Heart right ventricle (tissue), 16 donors: ENCODE results near the gene SLC39A9. TPM values are rescaled to one million over a fixed set of nuclear protein-coding genes. Genes with fewer than 3 reads are reported as not detected.

Source experiments
- ATAC-seq, 8 donors: fragments of 200-7000 bp; cut with Tn5 transposase; one replicate each; pipeline ENCODE4 v1.9.1; 2020; ENCODE audit warnings: mild to moderate bottlenecking in 8 of 8, moderate library complexity in 8 of 8, moderate number of reproducible peaks in 1 of 8
- DNase-seq, 2 donors: peaks; one replicate each; pipeline ENCODE4 v3.0.0-alpha.2; 2020
- H3K27ac ChIP-seq, 10 donors: fragments of 200-600 bp; sonication (generic) in 2 of 10; one replicate each; pipeline versions ENCODE4 v1.5.0 to v1.8.0; 2020 to 2022; ENCODE audit warnings: mild to moderate bottlenecking in 3 of 10
- H3K27me3 ChIP-seq, 7 donors: fragments of 200-600 bp; one replicate each; pipeline ENCODE4 v1.8.0; 2021 to 2022; ENCODE audit warnings: mild to moderate bottlenecking in 2 of 7
- H3K36me3 ChIP-seq, 9 donors: fragments of 200-600 bp; sonication (generic) in 1 of 9; one replicate each; pipeline versions ENCODE4 v1.5.0 to v1.8.0; 2020 to 2022; ENCODE audit warnings: mild to moderate bottlenecking in 2 of 9
- H3K4me1 ChIP-seq, 9 donors: fragments of 200-600 bp; sonication (generic) in 1 of 9; one replicate each; pipeline versions ENCODE4 v1.5.0 to v1.8.0; 2020 to 2022; ENCODE audit warnings: mild to moderate bottlenecking in 4 of 9
- H3K4me3 ChIP-seq, 10 donors: fragments of 200-600 bp; sonication (generic) in 2 of 10; one replicate each; pipeline versions ENCODE4 v1.5.0 to v1.8.0; 2020 to 2022; ENCODE audit warnings: mild to moderate bottlenecking in 7 of 10, moderate library complexity in 2 of 10
- H3K9me3 ChIP-seq, 11 donors: fragments of 200-600 bp in 10 of 11; sonication (generic) in 2 of 11; one replicate each; pipeline versions ENCODE4 v1.5.0 to v1.8.0; 2013 to 2022; ENCODE audit warnings: mild to moderate bottlenecking in 2 of 11, control low read depth in 1 of 11, moderate library complexity in 1 of 11
- CTCF ChIP-seq, 9 donors: fragments of 200-600 bp; sonication (generic) in 2 of 9; IDR thresholded peaks; one replicate each; pipeline versions ENCODE4 v1.5.0 to v1.8.0; 2021 to 2022; ENCODE audit warnings: antibody characterized with exemption in 9 of 9, mild to moderate bottlenecking in 5 of 9, moderate library complexity in 1 of 9
- WGBS, 2 donors: extraction: QIAGEN DNeasy Blood & Tissue Kit; methylation state at CpG; one replicate each; pipeline ENCODE4 v1.1.7; 2013; ENCODE audit warnings: inconsistent platforms in 1 of 2; 5-methylcytosine and 5-hydroxymethylcytosine counted together
- intact Hi-C, 10 donors: fragments of 100-400 bp; cut with DNase I; formaldehyde crosslinking; loops; one replicate each; pipeline versions ENCODE4 v1.11.1 to v1.14.2; 2022
- polyA plus RNA-seq, 2 donors: library from polyadenylated mRNA; stranded (reverse); fragments of 200-250 nt; gene quantifications; one replicate each; pipeline ENCODE4 v1.2.3, GENCODE V29; 2013
- total RNA-seq, 10 donors: library from RNA; stranded (reverse); fragmentation: NEBNext Ultra II Directional in 3 of 10; extraction: Animal tissue kit (Norgen Biotek cat#: 25700) in 3 of 10; gene quantifications; one replicate each; pipeline versions ENCODE4 v1.2.1 to v1.2.4, GENCODE V29; 2021 to 2023
- donor health status: Arrhythmogenic right ventricular cardiomyopathy.
- donor health status: ischemic (EF 13 %, LVEDD 7.1; RV severe dilation, severe dysfunction).
- donor health status: healthy with polysubstance abuse.
- donor health status: DM: no; HTN: yes; CAD: no.
- donor health status: DM: no; HTN: no; CAD: no.
- donor health status: ischemic (EF 25% LVEDD 6.9; RV normal size, moderate dysfunction).
- donor health status: ischemic (EF 25% LVEDD 5.7; RV mildly dilated, moderate dysfunction).
- donor health status: healthy.
- donor health status: DM: yes; HTN: yes; CAD: no.
- donor health status: Ischemic cardiomyopathy.
- donor health status: ischemic (EF 35%, LVEDD 5.7; RV mildly dilated, moderate dysfunction).
- donor health status: nonischemic (EF 11% LVEDD 7.7; RV severe dilation, severe dysfunction).
- donor health status: DM: yes; HTN: yes; CAD: no.
- donor health status: PGD.
- donor health status: ischemic (EF 29% LVEDD 5.4; RV normal size, mild dysfunction).
- donor health status: nonischemic (EF 23%, LVEDD 6.1; RV moderate dilation, normal function).

The SLC39A9 gene
- total and polyA plus RNA-seq, 12 donors, result 11.1 to 28.3 (median 21.4) TPM

- H3K36me3 ChIP-seq, result peaks cover 0 to 19% (median 0%) of the 10 kb centered on the region in 9 donors
- intact Hi-C loops, result no loop called here
Measured at GRCh38 chr14:69370061-69370460, 28.4 kb upstream of the SLC39A9 start.

GRCh38 chr14:69372146-69372545, 26.3 kb upstream of the SLC39A9 start:
- no peak for ATAC-seq
- no peak for TF ChIP-seq CTCF (IDR thresholded peaks at IDR 0.05)
- intact Hi-C loops, result no loop called here
- Histone ChIP-seq H3K27me3 (no peaks in the 10 kb centered on the region), H3K4me3 (no peak overlapping the region), H3K9me3 (peaks cover 0 to 14% (median 0%) of the 10 kb centered on the region in 11 donors), H3K4me1 (peaks cover 0 to 7% (median 0%) of the 10 kb centered on the region in 9 donors), H3K36me3 (peaks cover 0 to 40% (median 0%) of the 10 kb centered on the region in 9 donors), H3K27ac (no peak overlapping the region)
- WGBS, 2 donors, result 96 to 99% methylated on average over 3 of the region's 3 CpGs
- DNase-seq, result no peak

More at GRCh38 chr14:69370061-69370460, 28.4 kb upstream of the SLC39A9 start:
- H3K4me1 ChIP-seq, result no peaks in the 10 kb centered on the region
- no peak for DNase-seq
- H3K27me3 ChIP-seq, result no peaks in the 10 kb centered on the region
- peaks cover 0 to 6% (median 0%) of the 10 kb centered on the region in 11 donors for H3K9me3 ChIP-seq
- ATAC-seq, result no peak
- no peak overlapping the region for H3K4me3 ChIP-seq
- WGBS, 2 donors, result 65 to 70% methylated on average over 5 of the region's 5 CpGs
- TF ChIP-seq CTCF (IDR thresholded peaks at IDR 0.05), result no peak
- H3K27ac ChIP-seq, result no peak overlapping the region

GRCh38 chr14:69373104-69373503, 25.4 kb upstream of the SLC39A9 start:
- peaks cover 0 to 10% (median 0%) of the 10 kb centered on the region in 9 donors for H3K4me1 ChIP-seq
- H3K27ac ChIP-seq, result no peak overlapping the region
- intact Hi-C loops, result no loop called here
- H3K4me3 ChIP-seq, result no peak overlapping the region
- DNase-seq (no peak), ATAC-seq (no peak)
- TF ChIP-seq CTCF (IDR thresholded peaks at IDR 0.05), result no peak
- no peaks in the 10 kb centered on the region for H3K27me3 ChIP-seq
- peaks cover 0 to 48% (median 0%) of the 10 kb centered on the region in 9 donors for H3K36me3 ChIP-seq
- WGBS, 2 donors, result 48 to 60% methylated on average over 1 of the region's 1 CpG
- H3K9me3 ChIP-seq, result peaks cover 0 to 14% (median 0%) of the 10 kb centered on the region in 11 donors

- TF ChIP-seq CTCF (IDR thresholded peaks at IDR 0.05), result no peak
- no peaks in the 10 kb centered on the region for H3K27me3 ChIP-seq
- intact Hi-C loops, result no loop called here
- DNase-seq (no peak), ATAC-seq (no peak)
- no peak overlapping the region for H3K27ac ChIP-seq
- peaks cover 0 to 14% (median 0%) of the 10 kb centered on the region in 11 donors for H3K9me3 ChIP-seq
- H3K4me1 ChIP-seq, result peaks cover 0 to 10% (median 0%) of the 10 kb centered on the region in 9 donors
- H3K4me3 ChIP-seq, result no peak overlapping the region
- peaks cover 0 to 59% (median 1%) of the 10 kb centered on the region in 9 donors for H3K36me3 ChIP-seq
Measured at GRCh38 chr14:69374235-69374634, 24.3 kb upstream of the SLC39A9 start.
